ENCODE data around the gene CCDC50. TPM values are rescaled to one million over a fixed set of nuclear protein-coding genes. Genes with fewer than 3 reads are reported as not detected.

Gene CCDC50
- total RNA-seq, 1 experiment from 2014 or later: 21.0 TPM

DNA sequence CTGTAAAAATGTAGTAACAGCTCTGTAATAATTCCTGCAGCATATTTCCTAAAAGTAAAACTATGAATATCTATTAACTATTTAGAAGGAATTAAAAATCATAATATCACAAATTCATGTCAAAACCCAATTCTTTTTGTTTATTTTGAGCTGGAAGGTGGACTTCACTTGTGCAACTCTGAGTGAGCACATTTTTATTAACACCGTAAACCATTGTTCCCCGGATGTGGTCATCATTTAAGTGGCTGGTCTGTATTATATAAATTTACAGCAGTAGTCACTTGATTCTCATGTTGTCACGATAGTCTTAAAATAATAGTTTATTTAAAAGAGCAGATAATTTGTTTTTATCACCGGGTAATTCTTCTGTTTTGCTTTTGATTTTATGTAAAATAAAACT lies 44.1 kb downstream of the CCDC50 start:
- Histone ChIP-seq H3K4me1 (ENCODE audit: insufficient read depth, low read length) (peaks cover 5% of the 10 kb centered on the region; the same call in 1 of the 2 replicates), H3K79me2 (ENCODE audit: insufficient read depth, low read length) (no peaks in the 10 kb centered on the region), H2AK5ac (ENCODE audit: insufficient read length, low read length) (no peak overlapping the region), H3K79me1 (ENCODE audit: insufficient read depth, low read depth, low read length, poor library complexity, severe bottlenecking) (no peaks in the 10 kb centered on the region), H4K20me1 (ENCODE audit: control insufficient read depth, insufficient read depth, insufficient read length) (no peaks in the 10 kb centered on the region), H4K5ac (ENCODE audit: insufficient read length, low read depth, low read length) (no peak overlapping the region), H3K14ac (ENCODE audit: insufficient read depth, low read length) (no peak overlapping the region), H3K4ac (ENCODE audit: low read depth, low read length) (no peak overlapping the region), H4K8ac (replicated peaks; ENCODE audit: insufficient read length, low read depth, low read length) (no peak overlapping the region), H3K27me3 (ENCODE audit: insufficient read depth, low read length) (no peaks in the 10 kb centered on the region), H3K9ac (ENCODE audit: extremely low read depth, insufficient read length, low read length) (no peak overlapping the region), H3K18ac (ENCODE audit: insufficient read length, low read depth, low read length) (no peak overlapping the region), H3K23ac (ENCODE audit: insufficient read length, low read depth, low read length) (no peak overlapping the region), H2BK12ac (ENCODE audit: insufficient read length, low read depth, low read length) (no peak overlapping the region), H3K23me2 (ENCODE audit: insufficient read length, low read depth, low read length, poor library complexity, severe bottlenecking) (no peaks in the 10 kb centered on the region), H3K27ac (ENCODE audit: insufficient read length, low read depth, low read length) (no peak overlapping the region), H3K56ac (ENCODE audit: insufficient read length, low read depth, low read length) (no peak overlapping the region), H2BK15ac (ENCODE audit: low read depth, low read length) (no peak overlapping the region), H3T11ph (ENCODE audit: low read length) (no peak overlapping the region), H2BK5ac (ENCODE audit: insufficient read length, low read length) (no peak overlapping the region), H4K91ac (ENCODE audit: insufficient read length, low read depth, low read length) (no peak overlapping the region), H2AFZ (ENCODE audit: low read length) (no peak overlapping the region), H3K4me2 (ENCODE audit: insufficient read depth, insufficient read length, low read length) (no peak overlapping the region), H2BK120ac (ENCODE audit: low read depth, low read length, poor library complexity, severe bottlenecking) (no peak overlapping the region), H2BK20ac (ENCODE audit: low read depth, low read length, poor library complexity, severe bottlenecking) (no peak overlapping the region), H3K9me3 (ENCODE audit: control insufficient read depth, low read depth, low read length) (no peaks in the 10 kb centered on the region)
- DNase-seq: no peak
- WGBS (ENCODE audit: extremely low coverage, insufficient read length, low lambda C conversion rate): no CpG with 5 or more reads among the region's 4 CpGs
- no peaks in the 10 kb centered on the region for H3K9me3 Mint-ChIP-seq
- peaks cover 24 to 27% of the 10 kb centered on the region in 2 experiments for H3K4me1 Mint-ChIP-seq
- no peak overlapping the region for H3K27ac Mint-ChIP-seq
- no peaks in the 10 kb centered on the region for H3K27me3 Mint-ChIP-seq (ENCODE audit: low read depth)
- no peak overlapping the region for H3K4me3 Mint-ChIP-seq
- TF ChIP-seq, protein P1, sequence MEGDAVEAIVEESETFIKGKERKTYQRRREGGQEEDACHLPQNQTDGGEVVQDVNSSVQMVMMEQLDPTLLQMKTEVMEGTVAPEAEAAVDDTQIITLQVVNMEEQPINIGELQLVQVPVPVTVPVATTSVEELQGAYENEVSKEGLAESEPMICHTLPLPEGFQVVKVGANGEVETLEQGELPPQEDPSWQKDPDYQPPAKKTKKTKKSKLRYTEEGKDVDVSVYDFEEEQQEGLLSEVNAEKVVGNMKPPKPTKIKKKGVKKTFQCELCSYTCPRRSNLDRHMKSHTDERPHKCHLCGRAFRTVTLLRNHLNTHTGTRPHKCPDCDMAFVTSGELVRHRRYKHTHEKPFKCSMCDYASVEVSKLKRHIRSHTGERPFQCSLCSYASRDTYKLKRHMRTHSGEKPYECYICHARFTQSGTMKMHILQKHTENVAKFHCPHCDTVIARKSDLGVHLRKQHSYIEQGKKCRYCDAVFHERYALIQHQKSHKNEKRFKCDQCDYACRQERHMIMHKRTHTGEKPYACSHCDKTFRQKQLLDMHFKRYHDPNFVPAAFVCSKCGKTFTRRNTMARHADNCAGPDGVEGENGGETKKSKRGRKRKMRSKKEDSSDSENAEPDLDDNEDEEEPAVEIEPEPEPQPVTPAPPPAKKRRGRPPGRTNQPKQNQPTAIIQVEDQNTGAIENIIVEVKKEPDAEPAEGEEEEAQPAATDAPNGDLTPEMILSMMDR (conservative IDR thresholded peaks at IDR 0.05): no peak
- peaks cover 14 to 17% (median 16%) of the 10 kb centered on the region in 3 experiments for H3K36me3 Mint-ChIP-seq (ENCODE audit: insufficient read depth in 1 of 3, low read depth in 3 of 3)

Measured in H9 (cell line).